GM18505 (cell line): ENCODE measurements around the gene UAP1L1.

Experiments
- ATAC-seq: cut with Tn5 transposase; IDR thresholded peaks from one replicate; pipeline ENCODE4 v1.9.1; 2021; ENCODE audit not compliant: unreplicated experiment
- POLR2A ChIP-seq: IDR thresholded peaks from 4 replicates; pipeline ENCODE4 v1.6.1; 2011; ENCODE audit warnings: borderline replicate concordance; ENCODE audit not compliant: insufficient read depth, insufficient read length; ENCODE audit errors: extremely low read depth

UAP1L1 gene

GRCh38 chr9:137110147-137110910 lies 33.0 kb downstream of the UAP1L1 start:
- no peak for TF ChIP-seq POLR2A
- no peak for ATAC-seq

- TF ChIP-seq POLR2A, result no peak
- no peak for ATAC-seq
Observed at GRCh38 chr9:137110911-137111787, 33.8 kb downstream of the UAP1L1 start.

GRCh38 chr9:137111788-137112563 lies 34.7 kb downstream of the UAP1L1 start:
- ATAC-seq, result no peak
- no peak for TF ChIP-seq POLR2A

GRCh38 chr9:137112564-137113384 lies 35.5 kb downstream of the UAP1L1 start:
- no peak for ATAC-seq
- no peak for TF ChIP-seq POLR2A

GRCh38 chr9:137113385-137114159 lies 36.3 kb downstream of the UAP1L1 start:
- no peak for TF ChIP-seq POLR2A
- no peak for ATAC-seq

GRCh38 chr9:137114220-137114612 lies 36.9 kb downstream of the UAP1L1 start:
- TF ChIP-seq POLR2A, result no peak
- no peak for ATAC-seq

- TF ChIP-seq POLR2A, result peak; percentile 71
Observed at GRCh38 chr9:137114613-137115393, 37.5 kb downstream of the UAP1L1 start, which contains the start of gene DPP7. Gene DPP7 (minus strand): TSS chr9:137114733. CDS start chr9:137114713, 20 bp downstream.

GRCh38 chr9:137115394-137116026 lies 38.2 kb downstream of the UAP1L1 start:
- no peak for ATAC-seq
- TF ChIP-seq POLR2A, result no peak

More at GRCh38 chr9:137114613-137115393, 37.5 kb downstream of the UAP1L1 start, which contains the start of gene DPP7:
- ATAC-seq, result peak; percentile 61

GRCh38 chr9:137116027-137116507 lies 38.8 kb downstream of the UAP1L1 start:
- TF ChIP-seq POLR2A, result no peak
- no peak for ATAC-seq

GRCh38 chr9:137116728-137117127 lies 39.4 kb downstream of the UAP1L1 start:
- no peak for ATAC-seq
- TF ChIP-seq POLR2A, result no peak
